CD4-positive, alpha-beta T cell (primary cell): Measurements from ENCODE around the gene CCT7. TPM values are rescaled to one million over a fixed set of nuclear protein-coding genes. Genes with fewer than 3 reads are reported as not detected.
A peak's percentile ranks its signal among the peaks of the same experiment; 100 is the strongest.

ENCODE experiments used
- ATAC-seq: fragments of 200-7000 bp; cut with Tn5 transposase; one replicate; pipeline ENCODE4 v1.10.0; 2022; ENCODE audit warnings: mild to moderate bottlenecking; ENCODE audit not compliant: poor library complexity
- CTCF ChIA-PET: fragments of 350-600 bp; sonication (Branson Sonifier 250); formaldehyde crosslinking; loops from one replicate; lab custom pipeline; 2021; ENCODE audit warnings: antibody characterized with exemption, inconsistent platforms; lab: Charles Lee
- POLR2A ChIA-PET: fragments of 350-600 bp; sonication (Branson Sonifier 250); formaldehyde crosslinking; loops from one replicate; lab custom pipeline; 2021; ENCODE audit warnings: antibody characterized with exemption, inconsistent platforms; lab: Charles Lee
- DNase-seq, 14 experiments: peaks; one replicate each; pipeline ENCODE4 v3.0.0-alpha.2; 2013 to 2020; ENCODE audit warnings: mixed read lengths in 2 of 14
- H3K27ac ChIP-seq, 2 donors: one replicate each; pipeline versions ENCODE4 v1.5.1 to v1.7.0; 2013; ENCODE audit warnings: low read length in 2 of 2, low read depth in 1 of 2, mild to moderate bottlenecking in 1 of 2
- H3K27me3 ChIP-seq, 2 experiments: 1 replicate in 1 of 2; 2 replicates in 1 of 2; pipeline versions ENCODE4 v1.6.1 to v1.7.0; 2013; ENCODE audit warnings: low read length in 2 of 2, control low read depth in 1 of 2, mild to moderate bottlenecking in 1 of 2, moderate library complexity in 1 of 2; ENCODE audit not compliant: insufficient read depth in 2 of 2, control insufficient read depth in 1 of 2
- H3K36me3 ChIP-seq: one replicate; pipeline ENCODE4 v1.6.1; 2013; ENCODE audit warnings: low read length, control low read depth; ENCODE audit not compliant: insufficient read depth
- H3K4me1 ChIP-seq: one replicate; pipeline ENCODE4 v1.6.1; 2013; ENCODE audit warnings: low read length, control low read depth; ENCODE audit not compliant: insufficient read depth
- H3K4me3 ChIP-seq: one replicate; pipeline ENCODE4 v1.5.1; 2013; ENCODE audit warnings: mild to moderate bottlenecking, low read length, moderate library complexity
- H3K9me3 ChIP-seq, 2 experiments: 1 replicate in 1 of 2; 2 replicates in 1 of 2; pipeline versions ENCODE4 v1.6.1 to v1.7.0; 2013; ENCODE audit warnings: low read length in 2 of 2, mild to moderate bottlenecking in 2 of 2, control low read depth in 1 of 2, moderate library complexity in 1 of 2; ENCODE audit not compliant: control insufficient read depth in 1 of 2, insufficient read depth in 1 of 2
- H3K27ac Mint-ChIP-seq: one replicate; pipeline ENCODE4 v1.8.0; 2020; ENCODE audit warnings: mixed read lengths
- H3K27me3 Mint-ChIP-seq: one replicate; pipeline ENCODE4 v1.8.0; 2021; ENCODE audit warnings: mixed read lengths
- H3K36me3 Mint-ChIP-seq: one replicate; pipeline ENCODE4 v1.8.0; 2021; ENCODE audit warnings: low read depth, mixed read lengths
- H3K4me1 Mint-ChIP-seq: one replicate; pipeline ENCODE4 v1.8.0; 2021; ENCODE audit warnings: low read depth, mixed read lengths
- H3K4me3 Mint-ChIP-seq: one replicate; pipeline ENCODE4 v1.8.0; 2020; ENCODE audit warnings: mild to moderate bottlenecking, mixed read lengths
- H3K9me3 Mint-ChIP-seq: one replicate; pipeline ENCODE4 v1.8.0; 2020; ENCODE audit warnings: mixed read lengths
- intact Hi-C, 2 experiments: fragments of 100-400 bp; cut with DNase I in 1 of 2; cut with micrococcal nuclease in 1 of 2; formaldehyde crosslinking; loops; one replicate each; pipeline versions ENCODE4 v1.15.1 to v1.9.0; 2023 to 2025; cut with DNase I, micrococcal nuclease
- total RNA-seq, 174 experiments: library from RNA in 2 of 174; stranded (reverse) in 2 of 174; gene quantifications; one replicate each; pipeline ENCODE4 v1.2.3 and lab custom pipeline; 2021 to 2026
- TF ChIP-seq, protein P1 (sequence below): fragments of 200-600 bp; IDR thresholded peaks from one replicate; pipeline ENCODE4 v1.8.0; 2022; ENCODE audit warnings: antibody characterized with exemption, mild to moderate bottlenecking

The CCT7 gene
- total RNA-seq, 2 experiments from 2014 or later = 86.9 to 96.9 TPM

DNA sequence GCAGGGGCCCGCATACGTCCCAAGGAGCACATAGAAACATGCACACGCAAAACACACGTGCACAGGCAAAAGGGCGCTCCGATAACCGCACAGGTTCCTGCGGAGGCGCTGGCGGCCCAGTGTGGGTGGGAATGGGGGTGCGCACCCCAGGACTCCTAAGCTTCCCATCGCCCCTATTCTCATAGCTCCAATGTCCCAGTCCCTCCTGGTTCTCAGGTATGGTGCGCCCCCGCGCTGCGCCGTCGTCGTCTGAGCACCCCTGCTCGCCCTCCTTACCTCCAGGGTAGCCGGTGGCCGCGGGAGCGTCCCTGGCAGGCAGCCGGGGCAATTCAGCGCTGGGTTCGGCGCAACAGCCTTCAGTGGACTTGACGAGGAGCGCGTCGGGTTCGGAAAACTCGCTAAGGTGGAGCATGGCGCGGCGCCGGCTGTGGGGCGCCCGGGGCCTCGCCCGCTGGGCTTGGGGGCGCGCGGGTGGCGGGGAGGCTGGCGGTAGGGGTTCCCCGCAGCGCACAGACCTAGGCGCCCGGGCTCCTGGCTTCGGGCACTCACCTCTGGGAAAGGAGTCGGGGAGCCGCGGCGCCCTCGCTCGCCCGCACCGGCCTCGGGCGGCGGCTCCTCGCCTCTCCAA lies 58.9 kb downstream of the CCT7 start:
- Mint-ChIP-seq H3K9me3 (no peaks in the 10 kb centered on the region), H3K27me3 (peaks cover 91% of the 10 kb centered on the region), H3K4me3 (peak overlapping the region; percentile 82), H3K4me1 (peaks cover 21% of the 10 kb centered on the region), H3K36me3 (no peaks in the 10 kb centered on the region), H3K27ac (no peak overlapping the region)
- peaks cover 30% of the 10 kb centered on the region for H3K4me1 ChIP-seq
- ChIA-PET POLR2A (interaction anchor here (1.0 to 4.9 kb wide), 5 partner anchors 9 to 93 kb away, joined by 3 to 46 read pairs (median 4); partner anchors contain the start of genes ALMS1, CCT7, FBXO41 and PRADC1), CTCF (interaction anchor here (1.6 kb wide), 1 partner anchor 115 kb away, joined by 5 read pairs; no protein-coding TSS in a partner anchor)
- H3K27me3 ChIP-seq = peaks cover 61 to 75% of the 10 kb centered on the region in 2 experiments
- no peaks in the 10 kb centered on the region for H3K36me3 ChIP-seq
- DNase-seq (no peak), ATAC-seq (no peak)
- peak overlapping the region; percentile 48 for H3K4me3 ChIP-seq
- TF ChIP-seq, protein P1, sequence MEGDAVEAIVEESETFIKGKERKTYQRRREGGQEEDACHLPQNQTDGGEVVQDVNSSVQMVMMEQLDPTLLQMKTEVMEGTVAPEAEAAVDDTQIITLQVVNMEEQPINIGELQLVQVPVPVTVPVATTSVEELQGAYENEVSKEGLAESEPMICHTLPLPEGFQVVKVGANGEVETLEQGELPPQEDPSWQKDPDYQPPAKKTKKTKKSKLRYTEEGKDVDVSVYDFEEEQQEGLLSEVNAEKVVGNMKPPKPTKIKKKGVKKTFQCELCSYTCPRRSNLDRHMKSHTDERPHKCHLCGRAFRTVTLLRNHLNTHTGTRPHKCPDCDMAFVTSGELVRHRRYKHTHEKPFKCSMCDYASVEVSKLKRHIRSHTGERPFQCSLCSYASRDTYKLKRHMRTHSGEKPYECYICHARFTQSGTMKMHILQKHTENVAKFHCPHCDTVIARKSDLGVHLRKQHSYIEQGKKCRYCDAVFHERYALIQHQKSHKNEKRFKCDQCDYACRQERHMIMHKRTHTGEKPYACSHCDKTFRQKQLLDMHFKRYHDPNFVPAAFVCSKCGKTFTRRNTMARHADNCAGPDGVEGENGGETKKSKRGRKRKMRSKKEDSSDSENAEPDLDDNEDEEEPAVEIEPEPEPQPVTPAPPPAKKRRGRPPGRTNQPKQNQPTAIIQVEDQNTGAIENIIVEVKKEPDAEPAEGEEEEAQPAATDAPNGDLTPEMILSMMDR = no peak
- no peak overlapping the region for H3K27ac ChIP-seq
- peaks cover 4 to 21% of the 10 kb centered on the region in 2 experiments for H3K9me3 ChIP-seq
- intact Hi-C loops = loop anchor here (2.0 to 5.0 kb wide), 4 partner anchors 61 to 94 kb away; partner anchors contain the start of genes ALMS1 (in 1 of the 2), CCT7 (in 1 of the 2), PRADC1 (in 1 of the 2) and SMYD5 (in 1 of the 2)

- intact Hi-C loops = loop anchor here (2.0 to 5.0 kb wide), 4 partner anchors 61 to 94 kb away; partner anchors contain the start of genes ALMS1 (in 1 of the 2), CCT7 (in 1 of the 2), PRADC1 (in 1 of the 2) and SMYD5 (in 1 of the 2)
- Mint-ChIP-seq H3K9me3 (no peaks in the 10 kb centered on the region), H3K27me3 (peaks cover 91% of the 10 kb centered on the region), H3K4me1 (peaks cover 21% of the 10 kb centered on the region), H3K4me3 (peak within 1 kb of the TSS; percentile 82), H3K36me3 (no peaks in the 10 kb centered on the region), H3K27ac (no peak within 1 kb of the TSS)
- Histone ChIP-seq H3K36me3 (no peaks in the 10 kb centered on the region), H3K27ac (no peak within 1 kb of the TSS), H3K9me3 (peaks cover 4 to 21% of the 10 kb centered on the region in 2 experiments), H3K4me1 (peaks cover 30% of the 10 kb centered on the region), H3K4me3 (peak within 1 kb of the TSS; percentile 48), H3K27me3 (peaks cover 61 to 79% of the 10 kb centered on the region in 2 experiments)
- TF ChIP-seq, protein P1 = no peak
- ChIA-PET POLR2A (interaction anchor here (0.6 to 4.9 kb wide), 6 partner anchors 9 to 444 kb away, joined by 3 to 46 read pairs (median 4); partner anchors contain the start of genes ALMS1, CCT7, FBXO41 and PRADC1), CTCF (interaction anchor here (1.6 kb wide), 1 partner anchor 116 kb away, joined by 5 read pairs; no protein-coding TSS in a partner anchor)
- DNase-seq (peak; percentile 78 to 96 (median 84)), ATAC-seq (peak; percentile 94)
Observed at GRCh38 chr2:73293534-73294171, 59.5 kb downstream of the CCT7 start, which contains the start of gene EGR4. Gene EGR4, minus strand, starts transcription at chr2:73293548. Its CDS starts 231 bp downstream, at chr2:73293317.

GRCh38 chr2:73294239-73294638 lies 60.1 kb downstream of the CCT7 start:
- H3K4me3 ChIP-seq = no peak overlapping the region
- POLR2A ChIA-PET = interaction anchor here (1.0 to 4.9 kb wide), 4 partner anchors 25 to 92 kb away, joined by 3 to 46 read pairs (median 4); partner anchors contain the start of genes ALMS1, CCT7 and PRADC1
- peaks cover 30% of the 10 kb centered on the region for H3K4me1 ChIP-seq
- no peaks in the 10 kb centered on the region for H3K9me3 Mint-ChIP-seq
- TF ChIP-seq, protein P1 = no peak
- H3K36me3 Mint-ChIP-seq = no peaks in the 10 kb centered on the region
- H3K27ac Mint-ChIP-seq = no peak overlapping the region
- CTCF ChIA-PET = no interaction called here
- H3K27me3 ChIP-seq = peaks cover 63 to 82% of the 10 kb centered on the region in 2 experiments
- H3K4me3 Mint-ChIP-seq = peak overlapping the region; percentile 62
- peaks cover 4 to 21% of the 10 kb centered on the region in 2 experiments for H3K9me3 ChIP-seq
- peaks cover 21% of the 10 kb centered on the region for H3K4me1 Mint-ChIP-seq
- H3K27ac ChIP-seq = no peak overlapping the region
- H3K27me3 Mint-ChIP-seq = peaks cover 87% of the 10 kb centered on the region
- no peak for ATAC-seq
- H3K36me3 ChIP-seq = no peaks in the 10 kb centered on the region
- intact Hi-C loops = loop anchor here in 1 of 2 experiments (5.0 kb wide), 3 partner anchors 62 to 93 kb away; partner anchors contain the start of genes ALMS1, CCT7, PRADC1 and SMYD5
- DNase-seq = no peak
